K562 (cell line): ENCODE results near the gene MCAM. TPM values are rescaled to one million over a fixed set of nuclear protein-coding genes. Genes with fewer than 3 reads are reported as not detected.

ENCODE experiments used
- DPF2 ChIP-seq: fragments of 450-650 bp; IDR thresholded peaks from 2 replicates; pipeline ENCODE4 v1.6.1; 2016
- HEY1 ChIP-seq: fragments of 250-450 bp; sonication (Bioruptor Pico); IDR thresholded peaks from 2 replicates; pipeline ENCODE4 v1.5.0; 2020; ENCODE audit warnings: mild to moderate bottlenecking, moderate library complexity, borderline replicate concordance
- MCM7 ChIP-seq, 2 experiments: fragments of 450-650 bp; IDR thresholded peaks; 2 replicates each; pipeline ENCODE4 v1.6.1; 2016 to 2018
- MTA1 ChIP-seq: fragments of 450-650 bp; IDR thresholded peaks from 2 replicates; pipeline ENCODE4 v1.6.1; 2017; ENCODE audit warnings: borderline replicate concordance
- OTX1 ChIP-seq: fragments of 450-650 bp; formaldehyde crosslinking; IDR thresholded peaks from 2 replicates; pipeline ENCODE4 v1.4.0; 2022; ENCODE audit warnings: mild to moderate bottlenecking
- PRMT5 ChIP-seq: sonication (generic); formaldehyde crosslinking; IDR thresholded peaks from 2 replicates; pipeline ENCODE4 v1.5.0; 2020; ENCODE audit warnings: missing genetic modification reagents
- TBP ChIP-seq: optimal IDR thresholded peaks from 2 replicates; pipeline ENCODE3; 2011; ENCODE audit warnings: low read depth, low read length, improper control_type of control experiment
- ZEB2 ChIP-seq: fragments of 450-650 bp; IDR thresholded peaks from 2 replicates; pipeline ENCODE4 v1.6.1; 2016
- ZFP30 ChIP-seq: fragments of 250-450 bp; sonication (Bioruptor Pico); IDR thresholded peaks from 2 replicates; pipeline ENCODE4 v1.8.0; 2022; ENCODE audit warnings: moderate library complexity, mild to moderate bottlenecking, inconsistent platforms, borderline replicate concordance
- ZNF239 ChIP-seq: fragments of 250-450 bp; sonication (Bioruptor Pico); IDR thresholded peaks from 2 replicates; pipeline ENCODE4 v1.4.0; 2020; ENCODE audit warnings: mild to moderate bottlenecking
- ZNF282 ChIP-seq: sonication (generic); formaldehyde crosslinking; IDR thresholded peaks from 2 replicates; pipeline ENCODE4 v1.8.1; 2023; ENCODE audit warnings: missing genetic modification reagents
- ZNF436 ChIP-seq: fragments of 250-450, 450-650 bp; sonication (Bioruptor Pico); formaldehyde crosslinking; IDR thresholded peaks from 2 replicates; pipeline ENCODE4 v1.7.0; 2020; ENCODE audit warnings: mild to moderate bottlenecking
- polyA plus RNA-seq, 8 experiments: library from polyadenylated mRNA; depleted of rRNA in 4 of 8; stranded (reverse) in 5 of 8; unstranded in 3 of 8; fragments of >200 nt; fragmentation: Nextera tagmentation in 2 of 8; fragmentation: Illumina TruSeq in 1 of 8; extraction: Ambion mirVana in 2 of 8; extraction: Trizol in 1 of 8; gene quantifications; 2 replicates each; pipeline versions ENCODE4 v1.2.1 to v1.2.3, GENCODE V29; 2011 to 2014; ENCODE audit warnings: inconsistent platforms in 1 of 8, missing spikeins in 1 of 8
- total RNA-seq, 7 experiments: library from RNA; depleted of rRNA in 6 of 7; stranded (reverse); fragments of >200 nt in 6 of 7; fragmentation: Illumina TruSeq in 2 of 7; extraction: Trizol in 2 of 7; gene quantifications; 2 replicates each; pipeline versions ENCODE4 v1.2.1 to v1.2.3, GENCODE V29; 2011 to 2021; ENCODE audit warnings: low replicate concordance in 1 of 7
- TF ChIP-seq, protein P1 (sequence below): sonication (generic); formaldehyde crosslinking; IDR thresholded peaks from 2 replicates; pipeline ENCODE4 v1.8.1; 2022; ENCODE audit warnings: missing genetic modification reagents
- TF ChIP-seq, protein P2 (sequence below), 2 experiments: IDR thresholded peaks; 2 replicates each; pipeline ENCODE4 v1.6.1; 2012; ENCODE audit warnings: improper control_type of control experiment in 2 of 2, low read depth in 2 of 2, low read length in 2 of 2, borderline replicate concordance in 1 of 2
- TF ChIP-seq, protein P3 (sequence below): fragments of 450-650 bp; IDR thresholded peaks from 2 replicates; pipeline ENCODE4 v1.6.1; 2016; ENCODE audit warnings: antibody characterized with exemption
- TF ChIP-seq, protein P4 (sequence below): fragments of 250-450 bp; sonication (Bioruptor Pico); IDR thresholded peaks from 2 replicates; pipeline ENCODE4 v1.4.0; 2020
- TF ChIP-seq, protein P5 (sequence below): sonication (generic); formaldehyde crosslinking; IDR thresholded peaks from 2 replicates; pipeline ENCODE4 v1.8.0; 2022; ENCODE audit warnings: mild to moderate bottlenecking, missing genetic modification reagents
- TF ChIP-seq, protein P6 (sequence below): fragments of 250-450 bp; sonication (Bioruptor Pico); IDR thresholded peaks from 2 replicates; pipeline ENCODE4 v1.9.0; 2021; ENCODE audit warnings: mild to moderate bottlenecking, inconsistent platforms

MCAM gene
- total and polyA plus RNA-seq, 9 of the 15 experiments (the other 6 are each of a cell fraction or from before 2014, with no cell fraction given): 14.7 to 118 (median 53.6) TPM

DNA sequence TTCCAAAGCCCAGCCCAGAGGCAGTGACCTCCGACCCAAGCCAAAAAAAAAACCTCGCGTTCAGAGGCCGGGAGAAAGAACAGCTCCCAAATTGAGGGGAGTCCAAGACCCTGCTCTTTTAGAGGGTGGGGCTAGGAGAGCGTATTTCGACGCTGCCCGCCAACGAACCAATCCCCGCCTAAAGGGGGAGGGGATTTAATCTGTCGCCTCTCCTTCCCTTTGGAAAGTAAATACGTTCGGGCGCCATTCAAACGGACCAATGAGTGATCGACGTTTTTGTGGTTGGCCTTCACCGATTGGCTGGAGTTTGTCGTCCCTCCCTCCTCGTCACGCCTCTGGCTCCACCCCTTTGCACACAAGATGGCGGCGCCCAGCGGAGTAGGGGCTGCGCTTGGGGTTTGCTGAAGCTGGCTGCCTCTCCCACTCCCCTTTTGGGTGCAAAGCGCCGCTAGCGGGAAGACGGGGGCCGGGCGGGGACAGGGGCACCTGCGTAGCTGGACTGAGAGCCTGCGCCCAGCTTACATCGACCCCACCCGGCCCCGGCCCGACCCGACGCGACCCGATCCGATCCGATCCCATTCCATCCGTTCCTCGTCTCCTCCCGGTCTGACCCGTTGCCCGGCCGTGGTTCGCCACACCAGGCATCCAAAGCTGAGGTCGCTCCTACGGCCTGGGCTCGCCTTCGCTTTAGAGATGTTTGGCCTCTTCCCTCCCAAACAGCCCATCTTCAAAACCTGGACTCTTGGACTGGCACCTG is 17.4 kb upstream of the MCAM start, which contains the start of gene RNF26 (continued):
- no peak for TF ChIP-seq OTX1 (CRISPR knock-in tag)
- no peak for TF ChIP-seq ZEB2
- TF ChIP-seq ZFP30: no peak
- TF ChIP-seq DPF2: no peak
- TF ChIP-seq ZNF436 (CRISPR knock-in tag): no peak
- no peak for TF ChIP-seq MTA1
- no peak for TF ChIP-seq ZNF239 (CRISPR knock-in tag)
- TF ChIP-seq HEY1: no peak
- TF ChIP-seq, protein P1, sequence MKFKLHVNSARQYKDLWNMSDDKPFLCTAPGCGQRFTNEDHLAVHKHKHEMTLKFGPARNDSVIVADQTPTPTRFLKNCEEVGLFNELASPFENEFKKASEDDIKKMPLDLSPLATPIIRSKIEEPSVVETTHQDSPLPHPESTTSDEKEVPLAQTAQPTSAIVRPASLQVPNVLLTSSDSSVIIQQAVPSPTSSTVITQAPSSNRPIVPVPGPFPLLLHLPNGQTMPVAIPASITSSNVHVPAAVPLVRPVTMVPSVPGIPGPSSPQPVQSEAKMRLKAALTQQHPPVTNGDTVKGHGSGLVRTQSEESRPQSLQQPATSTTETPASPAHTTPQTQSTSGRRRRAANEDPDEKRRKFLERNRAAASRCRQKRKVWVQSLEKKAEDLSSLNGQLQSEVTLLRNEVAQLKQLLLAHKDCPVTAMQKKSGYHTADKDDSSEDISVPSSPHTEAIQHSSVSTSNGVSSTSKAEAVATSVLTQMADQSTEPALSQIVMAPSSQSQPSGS (CRISPR knock-in tag): no peak
- no peak for TF ChIP-seq MCM7 (IDR thresholded peaks at IDR 0.05)
- no peak for TF ChIP-seq PRMT5 (CRISPR knock-in tag)
- TF ChIP-seq, protein P2, sequence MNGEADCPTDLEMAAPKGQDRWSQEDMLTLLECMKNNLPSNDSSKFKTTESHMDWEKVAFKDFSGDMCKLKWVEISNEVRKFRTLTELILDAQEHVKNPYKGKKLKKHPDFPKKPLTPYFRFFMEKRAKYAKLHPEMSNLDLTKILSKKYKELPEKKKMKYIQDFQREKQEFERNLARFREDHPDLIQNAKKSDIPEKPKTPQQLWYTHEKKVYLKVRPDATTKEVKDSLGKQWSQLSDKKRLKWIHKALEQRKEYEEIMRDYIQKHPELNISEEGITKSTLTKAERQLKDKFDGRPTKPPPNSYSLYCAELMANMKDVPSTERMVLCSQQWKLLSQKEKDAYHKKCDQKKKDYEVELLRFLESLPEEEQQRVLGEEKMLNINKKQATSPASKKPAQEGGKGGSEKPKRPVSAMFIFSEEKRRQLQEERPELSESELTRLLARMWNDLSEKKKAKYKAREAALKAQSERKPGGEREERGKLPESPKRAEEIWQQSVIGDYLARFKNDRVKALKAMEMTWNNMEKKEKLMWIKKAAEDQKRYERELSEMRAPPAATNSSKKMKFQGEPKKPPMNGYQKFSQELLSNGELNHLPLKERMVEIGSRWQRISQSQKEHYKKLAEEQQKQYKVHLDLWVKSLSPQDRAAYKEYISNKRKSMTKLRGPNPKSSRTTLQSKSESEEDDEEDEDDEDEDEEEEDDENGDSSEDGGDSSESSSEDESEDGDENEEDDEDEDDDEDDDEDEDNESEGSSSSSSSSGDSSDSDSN (IDR thresholded peaks at IDR 0.05; ENCODE audit: borderline replicate concordance in 1 of 2, low read depth in 2 of 2, low read length in 2 of 2): no peak
- TF ChIP-seq ZNF282 (CRISPR knock-in tag): no peak
- TF ChIP-seq, protein P3, sequence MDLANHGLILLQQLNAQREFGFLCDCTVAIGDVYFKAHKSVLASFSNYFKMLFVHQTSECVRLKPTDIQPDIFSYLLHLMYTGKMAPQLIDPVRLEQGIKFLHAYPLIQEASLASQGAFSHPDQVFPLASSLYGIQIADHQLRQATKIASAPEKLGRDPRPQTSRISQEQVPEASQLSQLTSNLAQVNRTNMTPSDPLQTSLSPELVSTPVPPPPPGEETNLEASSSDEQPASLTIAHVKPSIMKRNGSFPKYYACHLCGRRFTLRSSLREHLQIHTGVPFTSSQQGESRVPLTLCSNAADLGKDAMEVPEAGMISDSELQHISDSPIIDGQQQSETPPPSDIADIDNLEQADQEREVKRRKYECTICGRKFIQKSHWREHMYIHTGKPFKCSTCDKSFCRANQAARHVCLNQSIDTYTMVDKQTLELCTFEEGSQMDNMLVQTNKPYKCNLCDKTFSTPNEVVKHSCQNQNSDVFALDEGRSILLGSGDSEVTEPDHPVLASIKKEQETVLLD: no peak
- TF ChIP-seq TBP: peak; percentile 82
- TF ChIP-seq, protein P4, sequence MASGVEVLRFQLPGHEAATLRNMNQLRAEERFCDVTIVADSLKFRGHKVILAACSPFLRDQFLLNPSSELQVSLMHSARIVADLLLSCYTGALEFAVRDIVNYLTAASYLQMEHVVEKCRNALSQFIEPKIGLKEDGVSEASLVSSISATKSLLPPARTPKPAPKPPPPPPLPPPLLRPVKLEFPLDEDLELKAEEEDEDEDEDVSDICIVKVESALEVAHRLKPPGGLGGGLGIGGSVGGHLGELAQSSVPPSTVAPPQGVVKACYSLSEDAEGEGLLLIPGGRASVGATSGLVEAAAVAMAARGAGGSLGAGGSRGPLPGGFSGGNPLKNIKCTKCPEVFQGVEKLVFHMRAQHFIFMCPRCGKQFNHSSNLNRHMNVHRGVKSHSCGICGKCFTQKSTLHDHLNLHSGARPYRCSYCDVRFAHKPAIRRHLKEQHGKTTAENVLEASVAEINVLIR (CRISPR knock-in tag): peak; percentile 77
- TF ChIP-seq, protein P5, sequence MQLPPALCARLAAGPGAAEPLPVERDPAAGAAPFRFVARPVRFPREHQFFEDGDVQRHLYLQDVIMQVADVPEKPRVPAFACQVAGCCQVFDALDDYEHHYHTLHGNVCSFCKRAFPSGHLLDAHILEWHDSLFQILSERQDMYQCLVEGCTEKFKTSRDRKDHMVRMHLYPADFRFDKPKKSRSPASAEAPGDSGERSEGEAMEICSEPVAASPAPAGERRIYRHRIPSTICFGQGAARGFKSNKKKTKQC: no peak
- TF ChIP-seq, protein P6, sequence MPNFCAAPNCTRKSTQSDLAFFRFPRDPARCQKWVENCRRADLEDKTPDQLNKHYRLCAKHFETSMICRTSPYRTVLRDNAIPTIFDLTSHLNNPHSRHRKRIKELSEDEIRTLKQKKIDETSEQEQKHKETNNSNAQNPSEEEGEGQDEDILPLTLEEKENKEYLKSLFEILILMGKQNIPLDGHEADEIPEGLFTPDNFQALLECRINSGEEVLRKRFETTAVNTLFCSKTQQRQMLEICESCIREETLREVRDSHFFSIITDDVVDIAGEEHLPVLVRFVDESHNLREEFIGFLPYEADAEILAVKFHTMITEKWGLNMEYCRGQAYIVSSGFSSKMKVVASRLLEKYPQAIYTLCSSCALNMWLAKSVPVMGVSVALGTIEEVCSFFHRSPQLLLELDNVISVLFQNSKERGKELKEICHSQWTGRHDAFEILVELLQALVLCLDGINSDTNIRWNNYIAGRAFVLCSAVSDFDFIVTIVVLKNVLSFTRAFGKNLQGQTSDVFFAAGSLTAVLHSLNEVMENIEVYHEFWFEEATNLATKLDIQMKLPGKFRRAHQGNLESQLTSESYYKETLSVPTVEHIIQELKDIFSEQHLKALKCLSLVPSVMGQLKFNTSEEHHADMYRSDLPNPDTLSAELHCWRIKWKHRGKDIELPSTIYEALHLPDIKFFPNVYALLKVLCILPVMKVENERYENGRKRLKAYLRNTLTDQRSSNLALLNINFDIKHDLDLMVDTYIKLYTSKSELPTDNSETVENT: no peak
